GM18505 (cell line): ENCODE data around the gene PTAR1.
"Not testable (repeated sequence)": the region's sequence is repeated elsewhere in the genome, so short reads cannot be mapped to it uniquely, and the experiment has no call there.

Source experiments
- ATAC-seq: cut with Tn5 transposase; IDR thresholded peaks from one replicate; pipeline ENCODE4 v1.9.1; 2021; ENCODE audit not compliant: unreplicated experiment
- POLR2A ChIP-seq: IDR thresholded peaks from 4 replicates; pipeline ENCODE4 v1.6.1; 2011; ENCODE audit warnings: borderline replicate concordance; ENCODE audit not compliant: insufficient read depth, insufficient read length; ENCODE audit errors: extremely low read depth

Gene PTAR1

GRCh38 chr9:69768716-69769115, 8.9 kb upstream of the PTAR1 start:
- no peak for TF ChIP-seq POLR2A
- ATAC-seq, result no peak

GRCh38 chr9:69768101-69768500, 8.3 kb upstream of the PTAR1 start:
- TF ChIP-seq POLR2A, result no peak
- no peak for ATAC-seq

GRCh38 chr9:69763862-69764261, 4.1 kb upstream of the PTAR1 start:
- ATAC-seq, result not testable (repeated sequence)

- TF ChIP-seq POLR2A, result no peak
- no peak for ATAC-seq
These were observed 2.7 kb upstream of the PTAR1 start for GRCh38 chr9:69762527-69762926.

- ATAC-seq, result no peak
- TF ChIP-seq POLR2A, result no peak
These were observed 433 bp upstream of the PTAR1 start for GRCh38 chr9:69760278-69760610.

- no peak for TF ChIP-seq POLR2A
These were observed 790 bp downstream of the PTAR1 start for GRCh38 chr9:69759021-69759420.

GRCh38 chr9:69757996-69758675, 1.7 kb downstream of the PTAR1 start:
- ATAC-seq, result no peak
- no peak for TF ChIP-seq POLR2A

More at GRCh38 chr9:69759021-69759420, 790 bp downstream of the PTAR1 start:
- ATAC-seq, result no peak

- ATAC-seq, result no peak
- no peak for TF ChIP-seq POLR2A
These were observed 4.6 kb downstream of the PTAR1 start for GRCh38 chr9:69755205-69755604.

GRCh38 chr9:69753830-69754229, 6.0 kb downstream of the PTAR1 start:
- no peak for TF ChIP-seq POLR2A
- ATAC-seq, result no peak

GRCh38 chr9:69750085-69750484, 9.7 kb downstream of the PTAR1 start:
- TF ChIP-seq POLR2A, result no peak
- no peak for ATAC-seq

GRCh38 chr9:69748304-69748703, 11.5 kb downstream of the PTAR1 start:
- ATAC-seq, result no peak
- no peak for TF ChIP-seq POLR2A

- ATAC-seq, result no peak
- no peak for TF ChIP-seq POLR2A
These were observed 12.8 kb downstream of the PTAR1 start for GRCh38 chr9:69746859-69747560.

GRCh38 chr9:69745716-69746437, 13.9 kb downstream of the PTAR1 start:
- no peak for ATAC-seq
- TF ChIP-seq POLR2A, result no peak
